Duodenal mucosa (tissue), 2 donors: Measurements from ENCODE around the gene WDFY2.

ENCODE experiments used
- H3K27ac ChIP-seq: one replicate; pipeline ENCODE4 v1.7.0; 2013; ENCODE audit warnings: low read depth, low read length
- H3K27me3 ChIP-seq, 2 donors: one replicate each; pipeline ENCODE4 v1.7.0; 2013; ENCODE audit warnings: low read length in 2 of 2, control low read depth in 1 of 2; ENCODE audit not compliant: insufficient read depth in 2 of 2, control insufficient read depth in 1 of 2
- H3K36me3 ChIP-seq, 2 donors: one replicate each; pipeline ENCODE4 v1.7.0; 2013; ENCODE audit warnings: low read length in 2 of 2, control low read depth in 1 of 2; ENCODE audit not compliant: insufficient read depth in 2 of 2, control insufficient read depth in 1 of 2
- H3K4me1 ChIP-seq, 2 donors: one replicate each; pipeline ENCODE4 v1.7.0; 2013; ENCODE audit warnings: low read length in 2 of 2, control low read depth in 1 of 2; ENCODE audit not compliant: insufficient read depth in 2 of 2, control insufficient read depth in 1 of 2
- H3K4me3 ChIP-seq, 2 donors: one replicate each; pipeline ENCODE4 v1.7.0; 2013; ENCODE audit warnings: low read length in 2 of 2, low read depth in 1 of 2
- H3K9ac ChIP-seq, 2 donors: one replicate each; pipeline ENCODE4 v1.7.0; 2013; ENCODE audit warnings: low read length in 2 of 2, low read depth in 1 of 2
- H3K9me3 ChIP-seq, 2 donors: one replicate each; pipeline ENCODE4 v1.7.0; 2013; ENCODE audit warnings: low read length in 2 of 2, control low read depth in 1 of 2; ENCODE audit not compliant: control insufficient read depth in 1 of 2

WDFY2 gene

DNA sequence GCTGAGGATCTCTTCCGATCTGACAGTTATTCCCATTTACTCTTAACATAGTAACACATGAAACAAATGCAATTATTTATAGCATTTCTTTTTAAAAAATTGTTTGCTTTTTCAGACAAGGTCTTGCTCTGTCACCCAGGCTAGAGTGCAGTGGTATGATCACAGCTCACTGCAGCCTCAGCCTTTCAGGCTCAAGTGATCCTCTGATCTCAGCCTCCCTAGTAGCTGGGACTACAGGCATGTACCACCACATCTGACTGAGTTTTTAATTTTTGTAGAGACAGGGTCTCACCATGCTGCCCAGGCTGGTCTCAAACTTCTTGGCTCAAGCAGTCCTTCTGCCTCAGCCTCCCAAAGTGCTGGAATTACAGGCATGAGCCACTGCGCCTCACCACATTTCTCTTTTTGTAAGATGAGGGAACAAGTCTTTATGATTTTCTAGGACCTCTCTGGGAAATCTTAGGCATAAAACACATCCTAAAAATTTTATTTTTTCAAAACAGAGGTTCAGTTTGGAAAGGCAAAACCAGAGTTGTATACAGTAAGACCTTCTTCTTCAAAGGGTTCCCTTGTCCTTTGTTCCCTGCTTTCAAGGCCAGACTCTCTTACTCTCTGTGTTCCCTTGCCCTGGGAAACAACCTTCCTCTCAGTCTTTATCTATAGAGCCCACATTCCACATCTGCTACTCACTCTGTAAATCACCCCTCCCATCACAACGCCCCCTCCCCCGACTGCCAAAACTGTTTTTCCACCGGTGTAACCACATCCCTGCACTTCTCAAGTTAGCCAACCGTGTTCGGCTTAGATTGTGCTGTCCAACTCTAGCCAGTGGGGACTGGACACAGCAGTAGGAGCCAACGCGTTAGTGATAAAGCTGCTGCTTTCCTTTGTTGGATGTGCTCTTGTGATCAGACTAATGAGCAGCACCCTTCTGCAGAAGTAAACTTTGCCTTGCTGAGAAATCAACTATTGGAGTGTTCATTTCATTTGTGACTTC lies 163.5 kb downstream of the WDFY2 start:
- H3K27me3 ChIP-seq, result no peaks in the 10 kb centered on the region
- peaks cover 7 to 16% of the 10 kb centered on the region in 2 donors for H3K9me3 ChIP-seq
- peak overlapping the region in 1 of 2 donors; percentile 12 for H3K4me3 ChIP-seq
- no peak overlapping the region for H3K27ac ChIP-seq
- no peaks in the 10 kb centered on the region for H3K4me1 ChIP-seq
- no peak overlapping the region for H3K9ac ChIP-seq
- H3K36me3 ChIP-seq, result peaks cover 12 to 17% of the 10 kb centered on the region in 2 donors

DNA sequence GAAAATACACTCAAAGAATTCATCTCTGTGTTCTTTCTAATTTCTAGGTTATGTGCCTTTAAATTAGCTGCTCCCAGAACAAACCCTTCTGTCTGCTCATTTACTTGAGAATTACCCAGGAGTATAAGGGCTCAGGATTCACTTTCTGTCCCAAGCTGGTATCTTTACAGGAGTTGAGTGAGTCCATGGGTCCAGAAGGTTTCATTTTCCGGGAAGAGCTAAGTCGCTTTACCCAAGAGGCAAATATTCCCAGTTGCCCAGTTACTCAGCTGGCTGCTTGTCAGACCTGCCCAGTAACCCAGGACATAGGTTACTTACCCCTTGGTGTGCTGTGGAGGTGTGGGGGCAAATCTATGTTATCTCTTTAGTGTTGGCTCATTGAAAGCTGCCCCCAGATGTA lies 172.4 kb downstream of the WDFY2 start:
- H3K27ac ChIP-seq, result no peak overlapping the region
- no peak overlapping the region for H3K9ac ChIP-seq
- peaks cover 7 to 33% of the 10 kb centered on the region in 2 donors for H3K36me3 ChIP-seq
- H3K4me1 ChIP-seq, result no peaks in the 10 kb centered on the region
- no peak overlapping the region for H3K4me3 ChIP-seq
- H3K9me3 ChIP-seq, result no peaks in the 10 kb centered on the region
- no peaks in the 10 kb centered on the region for H3K27me3 ChIP-seq

DNA sequence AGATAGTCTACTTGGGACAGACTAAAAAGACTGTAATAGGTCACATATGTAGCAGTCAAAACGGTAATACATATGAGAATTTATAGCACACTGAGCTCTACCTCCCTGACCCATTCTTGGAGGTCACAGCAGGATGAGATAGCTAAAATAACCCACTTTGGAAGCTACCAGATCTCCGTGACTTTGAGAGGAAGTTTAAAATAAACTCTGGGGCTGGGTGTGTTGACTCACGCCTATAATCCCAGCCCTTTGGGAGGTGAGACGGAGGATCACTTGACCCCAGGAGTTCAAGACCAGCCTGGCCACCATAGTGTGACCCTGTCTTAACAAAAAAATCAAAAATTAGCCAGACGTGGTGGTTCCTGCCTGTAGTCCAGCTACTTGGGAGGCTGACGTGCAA lies 174.4 kb downstream of the WDFY2 start:
- no peaks in the 10 kb centered on the region for H3K9me3 ChIP-seq
- no peak overlapping the region for H3K27ac ChIP-seq
- no peak overlapping the region for H3K9ac ChIP-seq
- no peaks in the 10 kb centered on the region for H3K4me1 ChIP-seq
- H3K27me3 ChIP-seq, result no peaks in the 10 kb centered on the region
- H3K36me3 ChIP-seq, result peaks cover 6 to 24% of the 10 kb centered on the region in 2 donors
- H3K4me3 ChIP-seq, result no peak overlapping the region

DNA sequence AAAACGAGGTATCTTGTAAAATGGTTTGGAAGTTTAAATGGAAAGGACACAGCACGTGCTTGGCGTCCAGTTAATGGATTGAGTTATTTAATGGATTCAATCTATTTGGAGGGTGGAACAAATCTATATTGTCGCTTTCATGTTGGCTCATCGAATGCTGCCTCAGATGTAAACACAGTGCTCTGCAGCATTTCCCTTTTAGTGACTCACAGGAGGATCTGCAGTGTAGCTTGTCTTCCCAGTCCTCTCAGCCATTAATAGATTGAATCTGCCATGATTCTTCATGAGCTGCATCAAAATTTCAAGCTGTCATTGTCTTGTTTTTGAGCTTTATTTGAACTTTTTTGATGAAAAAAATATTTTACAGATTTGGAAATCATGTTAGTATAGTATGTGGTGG lies 175.0 kb downstream of the WDFY2 start:
- Histone ChIP-seq H3K36me3 (peaks cover 6 to 24% of the 10 kb centered on the region in 2 donors), H3K9ac (no peak overlapping the region), H3K4me3 (no peak overlapping the region), H3K27ac (no peak overlapping the region), H3K27me3 (no peaks in the 10 kb centered on the region), H3K9me3 (no peaks in the 10 kb centered on the region), H3K4me1 (peaks cover 4% of the 10 kb centered on the region in 2 donors)

DNA sequence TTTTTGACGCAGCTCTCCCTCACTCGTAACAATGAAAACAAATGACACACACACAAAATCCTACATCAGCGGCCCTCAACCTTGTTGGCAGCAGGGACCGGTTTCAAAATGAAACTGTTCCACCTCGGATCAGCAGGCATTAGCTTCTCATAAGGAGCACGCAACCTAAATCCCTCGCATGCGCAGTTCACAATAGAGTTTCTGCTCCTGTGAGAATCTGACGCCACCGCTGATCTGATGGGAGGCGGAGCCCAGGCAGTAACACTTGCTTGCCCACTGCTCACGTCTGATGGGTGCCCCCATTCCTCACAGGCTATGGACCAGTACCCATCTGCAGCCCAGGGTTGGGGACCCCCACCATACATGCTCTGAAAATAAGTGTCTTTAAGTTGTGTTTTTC lies 176.3 kb downstream of the WDFY2 start:
- Histone ChIP-seq H3K9ac (no peak overlapping the region), H3K27ac (no peak overlapping the region), H3K27me3 (no peaks in the 10 kb centered on the region), H3K36me3 (peaks cover 6 to 24% of the 10 kb centered on the region in 2 donors), H3K4me3 (no peak overlapping the region), H3K9me3 (no peaks in the 10 kb centered on the region), H3K4me1 (peaks cover 13 to 16% of the 10 kb centered on the region in 2 donors)

DNA sequence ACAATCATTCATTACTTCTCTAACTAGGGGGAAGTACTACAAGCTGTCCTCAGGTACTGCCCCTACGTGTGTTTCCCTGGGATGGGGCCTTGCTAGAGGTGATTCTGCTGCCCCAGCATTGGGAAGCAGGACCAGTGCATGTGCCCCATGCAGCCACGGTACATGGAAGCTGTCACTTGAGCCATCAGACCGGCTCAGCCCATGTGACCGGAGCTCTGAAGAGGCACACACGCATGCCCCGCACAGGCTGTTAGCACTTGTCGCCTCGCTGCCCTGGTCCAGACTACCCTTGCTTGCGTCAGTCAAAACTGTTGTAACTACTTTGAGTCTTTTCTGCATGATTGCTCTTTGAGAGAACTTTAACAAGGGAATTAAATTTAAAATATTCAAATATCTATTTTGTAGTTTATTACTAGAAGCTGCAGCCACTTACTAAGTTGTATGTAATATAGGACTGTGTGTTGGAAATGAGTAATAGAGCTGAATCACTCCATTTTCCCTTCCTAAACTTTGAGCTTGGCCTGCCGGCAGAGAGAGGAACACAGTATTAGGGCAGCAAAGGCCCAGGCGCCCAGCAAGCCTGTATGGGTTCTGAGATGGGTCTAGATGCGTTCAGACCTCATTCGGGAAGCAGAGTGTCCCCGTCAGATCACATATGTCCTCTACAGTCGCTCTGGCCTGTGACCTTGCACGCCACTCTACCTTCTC lies 177.5 kb downstream of the WDFY2 start:
- H3K9ac ChIP-seq, result no peak overlapping the region
- no peaks in the 10 kb centered on the region for H3K9me3 ChIP-seq
- peaks cover 6 to 18% of the 10 kb centered on the region in 2 donors for H3K36me3 ChIP-seq
- H3K4me1 ChIP-seq, result peaks cover 13 to 16% of the 10 kb centered on the region in 2 donors
- H3K27me3 ChIP-seq, result no peaks in the 10 kb centered on the region
- no peak overlapping the region for H3K27ac ChIP-seq
- H3K4me3 ChIP-seq, result no peak overlapping the region

DNA sequence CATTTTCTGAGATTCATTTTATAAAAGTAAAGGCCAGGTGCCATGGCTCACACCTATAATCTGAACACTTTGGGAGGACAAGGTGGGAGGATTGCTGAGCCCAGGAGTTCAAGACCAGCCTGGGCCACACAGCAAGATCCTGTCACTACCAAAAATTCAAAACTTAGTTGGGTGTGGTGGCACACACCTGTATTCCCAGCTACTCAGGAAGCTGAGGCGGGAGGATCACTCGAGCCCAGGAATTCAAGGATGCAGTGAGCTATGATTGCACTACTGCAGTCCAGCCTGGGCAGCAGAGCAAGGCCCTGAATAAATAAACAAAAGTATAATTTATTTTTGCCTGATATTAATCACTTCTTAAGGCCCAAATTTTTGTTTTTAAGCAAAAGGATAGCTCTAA lies 179.2 kb downstream of the WDFY2 start:
- H3K4me3 ChIP-seq, result no peak overlapping the region
- no peaks in the 10 kb centered on the region for H3K9me3 ChIP-seq
- no peak overlapping the region for H3K27ac ChIP-seq
- H3K27me3 ChIP-seq, result no peaks in the 10 kb centered on the region
- peaks cover 6 to 24% of the 10 kb centered on the region in 2 donors for H3K36me3 ChIP-seq
- H3K9ac ChIP-seq, result no peak overlapping the region
- H3K4me1 ChIP-seq, result peaks cover 13 to 16% of the 10 kb centered on the region in 2 donors

DNA sequence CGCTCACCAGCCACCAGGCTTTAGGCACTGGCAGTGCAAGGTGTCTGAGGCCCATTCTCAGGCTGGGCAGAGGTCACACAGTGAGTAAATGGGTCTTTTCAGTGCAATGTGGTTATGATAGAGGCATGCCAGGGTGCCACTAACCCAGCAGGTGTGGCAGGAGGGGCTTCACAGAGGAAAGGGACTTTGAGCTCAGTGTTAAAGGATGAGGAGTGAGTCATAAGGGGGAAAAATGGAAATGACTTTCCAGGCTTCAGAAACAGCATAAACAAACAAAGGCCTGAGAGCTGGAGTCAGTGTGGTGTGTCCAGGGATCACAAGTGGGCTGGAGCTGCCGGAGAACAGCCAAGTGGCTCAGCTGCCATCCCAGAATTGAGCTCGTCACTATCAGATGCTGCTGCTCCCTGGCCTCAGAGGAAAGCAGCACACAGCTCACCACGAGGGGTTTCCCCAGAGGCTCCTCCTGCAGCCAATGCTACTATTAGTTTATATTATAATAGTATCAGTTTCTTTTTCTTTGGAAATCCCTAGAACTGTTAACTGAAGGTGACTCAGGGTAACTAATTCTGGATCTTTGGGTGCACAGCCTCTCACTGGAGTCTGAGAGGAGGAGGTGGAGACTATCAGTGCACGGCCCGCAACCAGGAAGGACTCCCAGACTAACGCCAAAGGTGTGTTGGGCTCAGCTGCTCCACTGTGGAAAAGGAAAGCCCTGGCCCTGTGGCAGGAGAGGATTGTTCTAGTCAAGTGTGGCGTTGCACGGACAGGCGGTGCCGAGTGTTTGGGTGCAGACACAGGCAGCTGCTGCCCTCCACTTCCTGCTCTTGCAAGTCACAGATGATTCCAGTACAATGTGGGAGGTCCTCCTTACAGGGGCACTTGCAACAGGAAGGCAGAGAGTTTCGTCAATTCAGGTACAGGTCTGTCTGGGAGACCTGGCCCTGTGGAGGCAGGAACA lies 180.2 kb downstream of the WDFY2 start:
- H3K4me1 ChIP-seq, result peaks cover 16 to 18% of the 10 kb centered on the region in 2 donors
- H3K27me3 ChIP-seq, result no peaks in the 10 kb centered on the region
- peak overlapping the region; percentile 28 to 33 for H3K4me3 ChIP-seq
- peak overlapping the region; percentile 60 for H3K27ac ChIP-seq
- no peaks in the 10 kb centered on the region for H3K9me3 ChIP-seq
- H3K36me3 ChIP-seq, result peaks cover 6 to 25% of the 10 kb centered on the region in 2 donors
- peak overlapping the region; percentile 34 to 55 for H3K9ac ChIP-seq

DNA sequence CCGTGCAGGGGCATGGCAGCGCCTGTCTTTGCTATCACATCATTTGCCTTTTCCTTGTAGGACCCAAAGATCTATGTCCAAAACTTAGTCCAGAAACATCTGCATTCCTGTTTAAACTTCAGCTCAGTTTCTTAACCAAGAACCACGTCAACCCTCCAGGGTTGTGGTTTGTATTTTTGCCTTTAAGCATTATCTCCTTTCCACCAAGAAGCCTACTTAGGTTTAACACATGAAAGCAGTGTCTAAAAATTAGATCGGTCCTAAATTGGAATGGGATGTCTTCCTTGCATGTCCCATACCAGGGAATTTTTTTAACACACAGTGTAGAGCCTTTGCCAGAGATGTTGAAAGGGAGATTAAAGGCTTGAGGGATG lies 180.9 kb downstream of the WDFY2 start:
- Histone ChIP-seq H3K27ac (peak overlapping the region; percentile 60), H3K4me1 (peaks cover 23% of the 10 kb centered on the region in 2 donors), H3K4me3 (peak overlapping the region; percentile 28 to 33), H3K9ac (peak overlapping the region; percentile 34 to 55), H3K27me3 (no peaks in the 10 kb centered on the region), H3K36me3 (peaks cover 6 to 23% of the 10 kb centered on the region in 2 donors), H3K9me3 (no peaks in the 10 kb centered on the region)
